ENCODE measurements around the gene LYPLAL1.

GRCh38 chr1:219173758-219174459 is at the start of gene LYPLAL1:
- no peak for TF ChIP-seq CTCF (IDR thresholded peaks at IDR 0.05 in 2 of 3, conservative IDR thresholded peaks at IDR 0.05 in 1 of 3; ENCODE audit: borderline replicate concordance in 1 of 3, insufficient read depth in 1 of 3, low read depth in 2 of 3, low read length in 2 of 3)
- peak; percentile 92 for TF ChIP-seq POLR2A (IDR thresholded peaks at IDR 0.05; ENCODE audit: borderline replicate concordance, extremely low read depth, insufficient read depth, insufficient read length)
